ENCODE measurements around the gene TMX4. TPM values are rescaled to one million over a fixed set of nuclear protein-coding genes. Genes with fewer than 3 reads are reported as not detected.
A peak's percentile ranks its signal among the peaks of the same experiment; 100 is the strongest.
"Not testable (repeated sequence)": the region's sequence is repeated elsewhere in the genome, so short reads cannot be mapped to it uniquely, and the experiment has no call there.

TMX4 gene
- total RNA-seq, 1 experiment from 2014 or later = 47.4 TPM

GRCh38 chr20:7967199-7967844 is 52.2 kb downstream of the TMX4 start:
- BruUV-seq (replicated peaks) = no TSS peak
- no peaks in the 10 kb centered on the region for H3K27me3 Mint-ChIP-seq (ENCODE audit: insufficient read depth, unreplicated experiment)
- peak; percentile 34 for DNase-seq (ENCODE audit: unreplicated experiment)
- ChIA-PET CTCF (interaction anchor here (0.6 to 1.9 kb wide), 3 partner anchors 13 to 41 kb away, joined by 3 to 12 read pairs (median 4); no protein-coding TSS in a partner anchor), POLR2A (interaction anchor here (1.3 kb wide), 1 partner anchor 16 kb away, joined by 3 read pairs; no protein-coding TSS in a partner anchor)
- peak overlapping the region; percentile 3 for H3K27ac Mint-ChIP-seq (ENCODE audit: low read depth, unreplicated experiment)
- no peaks in the 10 kb centered on the region for H3K36me3 Mint-ChIP-seq (ENCODE audit: insufficient read depth, unreplicated experiment)
- peaks cover 7% of the 10 kb centered on the region for H3K9me3 Mint-ChIP-seq (ENCODE audit: unreplicated experiment)
- no peak overlapping the region for H3K4me3 Mint-ChIP-seq (ENCODE audit: unreplicated experiment)
- intact Hi-C loops (cut with micrococcal nuclease) = no loop called here
- no peak for TF ChIP-seq CTCF (IDR thresholded peaks at IDR 0.05; ENCODE audit: unreplicated experiment)
- H3K4me1 Mint-ChIP-seq (ENCODE audit: insufficient read depth, unreplicated experiment) = peaks cover 5% of the 10 kb centered on the region

- no peaks in the 10 kb centered on the region for H3K27me3 Mint-ChIP-seq (ENCODE audit: insufficient read depth, unreplicated experiment)
- no peaks in the 10 kb centered on the region for H3K36me3 Mint-ChIP-seq (ENCODE audit: insufficient read depth, unreplicated experiment)
- ChIA-PET POLR2A (no interaction called here), CTCF (interaction anchor here (1.0 kb wide), 3 partner anchors 12 to 756 kb away, joined by 3 to 8 read pairs (median 3); no protein-coding TSS in a partner anchor)
- intact Hi-C loops (cut with micrococcal nuclease) = no loop called here
- H3K9me3 Mint-ChIP-seq (ENCODE audit: unreplicated experiment) = peaks cover 7% of the 10 kb centered on the region
- no peak overlapping the region for H3K27ac Mint-ChIP-seq (ENCODE audit: low read depth, unreplicated experiment)
- BruUV-seq (replicated peaks) = no TSS peak
- peaks cover 5% of the 10 kb centered on the region for H3K4me1 Mint-ChIP-seq (ENCODE audit: insufficient read depth, unreplicated experiment)
- no peak for TF ChIP-seq CTCF (IDR thresholded peaks at IDR 0.05; ENCODE audit: unreplicated experiment)
- no peak overlapping the region for H3K4me3 Mint-ChIP-seq (ENCODE audit: unreplicated experiment)
- DNase-seq (ENCODE audit: unreplicated experiment) = no peak
Measured at GRCh38 chr20:7966176-7966575, 53.4 kb downstream of the TMX4 start.

GRCh38 chr20:7959484-7959883 is 60.1 kb downstream of the TMX4 start:
- Mint-ChIP-seq H3K36me3 (ENCODE audit: insufficient read depth, unreplicated experiment) (no peaks in the 10 kb centered on the region), H3K9me3 (ENCODE audit: unreplicated experiment) (peaks cover 8% of the 10 kb centered on the region), H3K27ac (ENCODE audit: low read depth, unreplicated experiment) (no peak overlapping the region), H3K4me3 (ENCODE audit: unreplicated experiment) (no peak overlapping the region), H3K4me1 (ENCODE audit: insufficient read depth, unreplicated experiment) (peaks cover 6% of the 10 kb centered on the region), H3K27me3 (ENCODE audit: insufficient read depth, unreplicated experiment) (peaks cover 6% of the 10 kb centered on the region)
- no TSS peak for BruUV-seq (replicated peaks)
- CTCF ChIA-PET = interaction anchor here (0.6 to 1.5 kb wide), 7 partner anchors 15 to 811 kb away, joined by 3 to 10 read pairs (median 3); no protein-coding TSS in a partner anchor
- DNase-seq (ENCODE audit: unreplicated experiment) = peak; percentile 74
- POLR2A ChIA-PET = interaction anchor here (0.9 to 1.1 kb wide), 6 partner anchors 14 to 60 kb away, joined by 3 to 4 read pairs (median 4); partner anchors contain the start of gene TMX4
- intact Hi-C loops (cut with micrococcal nuclease) = no loop called here
- no peak for TF ChIP-seq CTCF (IDR thresholded peaks at IDR 0.05; ENCODE audit: unreplicated experiment)

GRCh38 chr20:7956561-7956960 is 63.0 kb downstream of the TMX4 start:
- H3K9me3 Mint-ChIP-seq (ENCODE audit: unreplicated experiment); H3K27me3 Mint-ChIP-seq (ENCODE audit: insufficient read depth, unreplicated experiment); H3K4me1 Mint-ChIP-seq (ENCODE audit: insufficient read depth, unreplicated experiment); intact Hi-C loops (cut with micrococcal nuclease); BruUV-seq (replicated peaks); H3K27ac Mint-ChIP-seq (ENCODE audit: low read depth, unreplicated experiment); H3K36me3 Mint-ChIP-seq (ENCODE audit: insufficient read depth, unreplicated experiment); POLR2A ChIA-PET; H3K4me3 Mint-ChIP-seq (ENCODE audit: unreplicated experiment); DNase-seq (ENCODE audit: unreplicated experiment): not testable (repeated sequence)
- CTCF ChIA-PET = interaction anchor here (0.6 to 2.3 kb wide), 2 partner anchors 20 to 23 kb away, joined by 4 to 7 read pairs; no protein-coding TSS in a partner anchor

Measured in MCF 10A (cell line).